Ovary (tissue), 3 donors: ENCODE results near the gene TEF.

Experiments
- CTCF ChIP-seq, 3 donors: fragments of 450-650 bp in 2 of 3; fragments of 200-600 bp in 1 of 3; IDR thresholded peaks; one replicate each; pipeline versions ENCODE4 v1.5.1 to v1.8.0; 2016 to 2022; ENCODE audit warnings: antibody characterized with exemption in 3 of 3, mild to moderate bottlenecking in 1 of 3
- POLR2A ChIP-seq: fragments of 450-650 bp; IDR thresholded peaks from one replicate; pipeline ENCODE4 v1.6.1; 2017; ENCODE audit warnings: antibody characterized with exemption, mild to moderate bottlenecking, moderate library complexity
- donor health status: DM: no; HTN: no; CAD: no.

GRCh38 chr22:41367039-41367679, 14.6 kb upstream of the TEF start:
- TF ChIP-seq CTCF (IDR thresholded peaks at IDR 0.05) (peak in 2 of 3 donors; percentile 45 to 50), POLR2A (peak; percentile 54)
